ENCODE data around the gene ODF4. TPM values are rescaled to one million over a fixed set of nuclear protein-coding genes. Genes with fewer than 3 reads are reported as not detected.
A peak's percentile ranks its signal among the peaks of the same experiment; 100 is the strongest.

Gene ODF4
- total RNA-seq = not detected

DNA sequence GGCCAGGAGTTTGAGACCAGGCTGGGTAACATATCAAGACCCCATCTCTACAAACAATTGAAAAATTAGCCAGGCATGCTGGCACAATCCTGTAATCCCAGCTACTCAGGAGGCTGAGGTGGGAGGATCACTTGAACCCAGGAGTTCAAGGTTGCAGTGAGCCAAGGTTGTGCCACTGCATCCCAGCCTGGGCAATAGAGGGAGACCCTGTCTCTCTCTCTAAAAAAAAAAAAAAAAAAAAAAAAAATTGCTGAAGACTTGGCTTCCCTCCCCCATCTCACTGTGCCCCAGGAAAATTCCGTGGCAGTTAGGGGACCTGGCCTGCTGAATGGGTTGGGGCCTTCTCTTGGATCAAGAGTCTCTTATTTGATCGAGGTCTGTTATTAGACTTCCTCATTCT is at the start of gene ODF4:
Gene ODF4, plus strand, starts transcription at position 301 of the 400 bp plus-strand sequence. CDS start 212 bp downstream, outside the sequence.
- DNase-seq (ENCODE audit: low spot score) = no peak

GRCh38 chr17:8290043-8290442 is 49.6 kb upstream of the ODF4 start:
- DNase-seq (ENCODE audit: low spot score) = no peak

GRCh38 chr17:8292639-8293395 is 46.8 kb upstream of the ODF4 start:
- DNase-seq (ENCODE audit: low spot score) = no peak

GRCh38 chr17:8294361-8294760 is 45.3 kb upstream of the ODF4 start:
- DNase-seq (ENCODE audit: low spot score) = no peak

DNA sequence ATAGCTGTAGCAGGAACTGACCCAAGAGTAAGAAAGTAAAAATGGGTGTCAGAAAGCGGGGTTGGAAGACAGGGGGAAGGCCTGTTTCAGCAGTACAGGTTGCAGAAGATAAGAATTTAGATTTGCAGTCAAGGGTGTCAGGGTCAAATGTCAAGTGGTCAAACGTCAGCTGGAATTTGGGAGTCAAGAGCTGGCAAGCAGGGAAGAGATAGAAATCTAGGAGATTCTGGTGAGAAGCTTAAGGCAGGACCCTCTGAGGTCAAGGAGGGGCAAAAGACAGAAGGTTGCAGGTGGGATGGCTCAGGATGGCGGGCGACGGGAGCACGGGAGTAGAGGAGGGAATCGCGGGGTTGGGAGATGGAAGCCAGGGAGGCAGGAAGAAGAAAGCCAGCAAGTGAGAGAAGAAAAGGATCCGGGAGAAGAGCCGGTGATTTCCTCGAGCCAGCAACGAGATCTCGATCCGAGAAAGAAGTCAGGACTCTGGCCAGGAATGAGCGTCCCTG is 44.8 kb upstream of the ODF4 start:
- no peak for DNase-seq (ENCODE audit: low spot score)

- DNase-seq (ENCODE audit: low spot score) = no peak
Measured at GRCh38 chr17:8300226-8300625, 39.4 kb upstream of the ODF4 start.

DNA sequence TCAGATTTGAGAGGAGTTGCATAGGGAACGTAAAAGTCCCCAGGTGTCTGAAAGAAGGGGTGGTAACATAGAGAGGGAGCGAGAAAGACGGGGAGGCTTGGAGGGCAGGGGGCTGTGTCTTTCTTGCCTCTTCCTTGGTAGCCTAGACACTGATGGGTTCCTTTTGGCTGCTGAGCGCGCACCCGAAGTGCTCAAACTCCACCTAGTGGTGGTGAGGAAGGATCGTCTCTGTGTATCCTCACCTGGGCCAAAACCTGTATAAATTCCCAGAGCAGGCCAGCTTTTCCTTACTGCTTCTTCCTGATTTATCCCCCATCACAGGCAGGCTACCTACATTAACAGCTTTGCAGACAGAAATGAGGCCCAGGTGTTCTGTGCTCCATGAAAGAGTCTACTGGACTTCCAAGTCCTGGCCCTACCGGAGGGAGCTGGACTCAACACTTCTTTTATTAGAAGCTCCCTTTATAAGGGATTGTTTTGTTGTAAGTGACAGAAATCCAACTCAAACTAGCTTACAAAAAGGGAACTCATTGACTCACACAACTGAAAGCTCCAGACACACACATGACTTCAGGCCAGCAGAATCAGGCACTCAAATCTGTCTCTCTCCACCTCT is 38.9 kb upstream of the ODF4 start:
- peak; percentile 64 for DNase-seq (ENCODE audit: low spot score)

- no peak for DNase-seq (ENCODE audit: low spot score)
Measured at GRCh38 chr17:8310601-8311123, 29.0 kb upstream of the ODF4 start.

- DNase-seq (ENCODE audit: low spot score) = no peak
Measured at GRCh38 chr17:8311131-8311790, 28.4 kb upstream of the ODF4 start.

GRCh38 chr17:8312251-8312650 is 27.4 kb upstream of the ODF4 start:
- no peak for DNase-seq (ENCODE audit: low spot score)

- no peak for DNase-seq (ENCODE audit: low spot score)
Measured at GRCh38 chr17:8312726-8313600, 26.7 kb upstream of the ODF4 start.

DNA sequence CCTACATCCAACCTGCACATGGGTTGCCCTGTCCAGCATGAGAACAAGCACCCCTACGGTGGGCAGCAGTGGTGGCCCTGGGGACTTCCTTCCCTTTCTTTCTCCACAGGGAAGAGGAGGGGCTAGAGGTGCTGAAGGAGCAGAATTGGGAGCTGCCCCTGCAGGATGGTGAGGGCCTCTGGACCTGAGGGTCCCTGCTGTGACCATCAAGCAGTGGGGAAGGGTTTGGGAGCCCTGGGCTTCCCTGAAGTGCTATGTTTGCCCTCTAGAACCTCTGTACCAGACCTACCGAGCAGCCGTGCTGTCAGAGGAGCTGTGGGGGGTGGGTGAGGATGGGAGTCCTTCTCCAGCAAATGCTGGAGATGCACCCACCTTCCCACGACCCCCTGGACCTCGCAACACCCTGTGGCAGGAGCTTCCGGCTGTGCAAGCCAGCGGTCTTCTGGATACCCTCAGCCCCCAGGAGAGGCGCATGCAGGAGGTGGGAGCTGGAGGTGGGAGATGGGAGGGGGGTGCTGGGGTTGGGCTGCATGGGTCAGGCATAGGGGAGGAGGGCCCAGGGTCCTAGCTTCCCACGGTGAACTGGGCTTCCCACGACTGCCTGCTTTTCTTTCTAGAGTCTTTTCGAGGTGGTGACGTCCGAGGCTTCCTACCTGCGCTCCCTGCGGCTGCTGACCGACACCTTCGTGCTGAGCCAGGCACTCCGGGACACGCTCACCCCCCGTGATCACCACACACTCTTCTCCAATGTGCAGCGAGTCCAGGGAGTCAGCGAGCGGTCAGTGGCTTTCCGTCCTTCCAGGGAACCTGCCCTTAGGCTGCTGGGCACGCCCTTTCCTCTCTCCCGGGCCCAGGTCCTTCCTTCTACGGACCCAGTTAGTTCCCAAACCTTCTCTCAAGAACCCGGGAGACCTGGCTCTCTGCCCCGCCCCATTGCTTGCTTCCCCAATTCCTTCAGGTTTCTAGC is 24.6 kb upstream of the ODF4 start:
- DNase-seq (ENCODE audit: low spot score) = no peak

DNA sequence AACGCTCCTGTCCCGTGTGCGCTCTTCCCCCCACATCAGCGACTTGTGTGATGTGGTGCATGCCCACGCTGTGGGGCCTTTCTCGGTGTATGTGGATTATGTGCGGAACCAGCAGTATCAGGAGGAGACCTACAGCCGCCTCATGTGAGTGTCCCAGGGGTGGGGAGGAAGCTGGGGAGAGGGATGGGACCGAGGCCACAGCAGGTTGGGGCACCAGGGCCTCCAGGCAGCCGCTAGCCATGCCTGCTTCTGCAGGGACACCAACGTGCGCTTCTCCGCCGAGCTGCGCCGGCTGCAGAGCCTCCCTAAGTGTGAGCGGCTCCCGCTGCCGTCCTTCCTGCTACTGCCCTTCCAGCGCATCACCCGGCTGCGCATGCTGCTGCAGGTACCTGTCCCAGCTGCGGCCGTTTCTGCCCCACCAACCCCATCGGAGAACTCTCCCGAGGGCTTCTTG is 23.8 kb upstream of the ODF4 start:
- no peak for DNase-seq (ENCODE audit: low spot score)

GRCh38 chr17:8318010-8318935 is 21.4 kb upstream of the ODF4 start:
- DNase-seq (ENCODE audit: low spot score) = no peak

DNA sequence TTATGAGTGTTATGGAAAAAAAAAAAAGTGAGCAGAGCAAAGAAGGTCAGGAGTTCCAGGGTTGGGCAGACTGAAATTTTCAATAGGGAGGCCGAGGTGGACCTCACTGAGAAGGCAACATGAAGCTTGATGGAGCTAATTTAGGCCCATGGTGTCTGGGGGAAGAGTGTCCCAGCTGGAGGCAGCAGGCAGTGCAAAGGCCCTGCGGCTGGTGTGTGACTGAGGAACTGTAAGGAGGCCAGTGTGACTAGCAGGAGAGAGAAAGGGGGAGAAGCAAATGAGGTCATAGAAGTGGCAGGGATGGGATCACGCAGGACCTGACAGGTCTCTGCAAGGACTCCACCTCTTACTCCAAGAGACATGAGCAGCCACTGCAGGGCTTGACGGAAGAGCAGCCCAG is 19.4 kb upstream of the ODF4 start:
- DNase-seq (ENCODE audit: low spot score) = no peak

DNA sequence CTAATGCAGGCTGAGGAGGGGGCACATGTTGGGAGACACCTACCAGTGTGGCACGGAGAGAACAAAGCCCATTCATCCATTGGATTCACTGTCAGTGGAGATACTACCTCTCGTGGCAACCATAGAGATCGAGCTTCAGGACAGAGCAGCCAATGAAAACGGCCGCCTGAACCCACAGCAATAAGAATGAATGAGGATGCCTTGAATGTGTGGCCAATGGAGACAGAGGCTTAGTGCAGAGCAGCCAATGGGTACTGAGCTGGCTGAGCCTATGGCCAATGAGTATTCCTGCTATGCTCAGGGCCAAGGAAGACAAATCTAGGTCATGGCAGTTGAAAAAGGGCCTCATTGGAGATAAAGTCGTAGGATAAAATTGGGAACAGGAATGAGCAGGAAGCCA is 18.6 kb upstream of the ODF4 start:
- DNase-seq (ENCODE audit: low spot score) = no peak

GRCh38 chr17:8322061-8322460 is 17.6 kb upstream of the ODF4 start:
- DNase-seq (ENCODE audit: low spot score) = no peak

- no peak for DNase-seq (ENCODE audit: low spot score)
Measured at GRCh38 chr17:8324132-8324531, 15.5 kb upstream of the ODF4 start.

DNA sequence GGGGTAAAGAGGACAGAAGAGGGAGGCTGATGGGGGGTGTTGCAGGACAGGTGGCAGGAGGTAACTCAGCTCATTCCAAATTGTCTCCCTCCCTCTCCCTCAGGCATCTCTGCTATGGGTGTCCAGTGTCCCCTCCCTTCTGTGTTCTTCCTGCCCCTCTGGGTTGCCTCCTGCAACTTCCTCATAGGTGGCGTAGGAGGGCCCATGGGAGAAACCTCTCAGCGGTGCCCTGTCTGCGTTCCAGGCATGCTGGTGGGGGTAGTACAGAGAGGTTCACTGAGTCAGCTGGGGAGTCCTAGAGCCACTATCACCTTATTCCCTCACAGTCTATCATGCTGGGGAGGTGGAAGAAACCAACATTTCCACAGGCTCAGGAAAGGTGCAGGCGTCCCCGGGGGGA is 14.7 kb upstream of the ODF4 start:
- no peak for DNase-seq (ENCODE audit: low spot score)
